IPS-11a (cell line): ENCODE results near the gene TMEM69.
"Not testable (repeated sequence)": the region's sequence is repeated elsewhere in the genome, so short reads cannot be mapped to it uniquely, and the experiment has no call there.

Experiments
- H3K4me3 ChIP-seq: one replicate; pipeline ENCODE4 v1.5.1; 2013; ENCODE audit warnings: low read depth, low read length, control low read depth

Gene TMEM69

DNA sequence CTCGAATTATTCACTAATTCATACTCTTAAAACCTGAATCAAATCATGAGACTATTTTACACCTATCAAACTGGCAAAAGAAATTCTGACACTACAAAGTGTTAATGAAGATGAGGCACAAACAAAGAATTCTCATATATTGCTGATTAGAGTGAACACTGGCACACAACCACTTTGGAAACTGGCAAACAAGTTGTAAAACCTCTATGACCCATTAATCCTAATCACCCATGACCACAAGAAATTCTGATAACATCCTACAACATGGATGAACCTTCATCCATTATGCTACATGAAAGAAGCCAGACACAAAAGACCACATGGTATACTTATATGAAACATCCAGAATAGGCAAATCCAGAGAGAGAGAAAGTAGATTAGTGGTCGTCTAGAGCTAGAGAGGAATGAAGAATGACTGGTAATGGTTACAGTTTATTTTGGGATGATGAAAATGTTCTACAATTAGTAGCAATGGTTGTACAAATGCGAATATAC, 10.2 kb upstream of the TMEM69 start:
- no peak overlapping the region for H3K4me3 ChIP-seq

DNA sequence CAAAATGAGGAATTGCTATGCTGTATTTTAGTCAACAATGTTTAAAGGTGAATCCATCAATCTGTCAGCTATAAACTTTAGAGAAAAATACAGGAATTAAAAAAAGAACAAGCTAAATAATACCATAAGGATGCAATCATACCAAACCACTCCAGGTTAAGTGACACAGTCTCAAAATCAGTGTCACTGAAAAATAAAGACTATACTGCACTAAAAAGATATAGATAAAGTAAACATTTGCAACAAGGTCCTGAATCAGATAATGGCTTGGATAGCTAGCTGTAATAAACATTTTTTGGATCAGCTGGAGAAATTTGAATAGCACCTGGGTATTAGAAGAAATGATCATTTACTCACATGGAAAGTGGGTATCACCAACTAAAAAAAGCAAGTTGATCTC, 9.5 kb upstream of the TMEM69 start:
- H3K4me3 ChIP-seq, result no peak overlapping the region

DNA sequence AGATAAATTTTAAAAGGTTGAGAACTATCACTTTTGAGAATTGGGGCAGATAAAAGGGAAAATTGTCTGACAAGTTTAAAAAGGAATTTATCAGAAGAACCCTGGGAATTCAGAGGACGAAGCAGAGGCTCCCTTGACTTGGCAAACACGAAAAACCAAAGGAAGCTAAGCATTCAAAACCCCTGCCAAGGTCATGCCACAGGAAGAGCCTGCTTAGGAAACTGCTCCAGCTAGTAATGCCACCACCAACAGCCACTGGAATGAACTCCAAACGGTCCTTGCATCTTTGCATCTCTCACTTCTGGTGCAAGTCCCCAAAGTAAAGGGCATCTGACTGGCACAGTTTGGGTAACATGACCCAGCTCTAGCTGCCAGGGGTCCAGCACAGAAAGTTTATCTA, 8.9 kb upstream of the TMEM69 start:
- H3K4me3 ChIP-seq, result no peak overlapping the region

DNA sequence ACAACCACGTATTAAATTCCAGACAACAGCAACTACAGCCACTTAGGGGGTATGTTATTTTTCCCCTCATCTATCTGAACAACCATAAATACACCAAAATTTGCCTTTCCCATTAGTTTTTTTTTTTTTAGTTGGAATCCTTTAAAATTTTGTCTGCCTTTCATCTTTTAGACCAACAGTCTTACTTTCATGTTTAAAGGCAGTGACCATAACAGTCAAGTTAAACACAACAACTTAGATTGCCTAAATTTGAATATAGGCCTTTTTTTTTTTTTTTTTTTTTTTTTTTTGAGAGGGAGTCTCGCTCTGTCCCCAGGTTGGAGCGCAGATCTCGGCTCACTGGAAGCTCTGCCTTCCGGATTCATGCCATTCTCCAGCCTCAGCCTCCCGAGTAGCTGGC, 5.0 kb upstream of the TMEM69 start:
- H3K4me3 ChIP-seq, result no peak overlapping the region

DNA sequence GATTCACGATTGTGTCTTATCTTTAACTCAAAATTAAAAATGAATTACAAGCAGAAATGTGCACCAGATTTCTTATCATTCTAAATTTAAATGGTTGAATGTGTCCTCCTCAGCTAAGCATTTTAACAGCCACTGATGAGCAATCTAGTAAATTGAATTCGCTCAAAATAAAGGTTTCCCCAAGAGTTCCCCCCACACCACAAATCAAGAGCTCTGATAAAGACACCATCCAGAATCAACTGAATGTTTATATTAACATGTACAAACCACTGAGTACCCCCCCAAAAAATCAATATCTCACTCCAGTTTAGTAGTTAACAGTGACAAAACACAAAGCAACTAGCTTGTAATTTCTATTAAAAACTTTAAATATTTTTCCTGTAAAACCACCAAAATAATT, 3.6 kb upstream of the TMEM69 start:
- H3K4me3 ChIP-seq, result peak overlapping the region; percentile 96

DNA sequence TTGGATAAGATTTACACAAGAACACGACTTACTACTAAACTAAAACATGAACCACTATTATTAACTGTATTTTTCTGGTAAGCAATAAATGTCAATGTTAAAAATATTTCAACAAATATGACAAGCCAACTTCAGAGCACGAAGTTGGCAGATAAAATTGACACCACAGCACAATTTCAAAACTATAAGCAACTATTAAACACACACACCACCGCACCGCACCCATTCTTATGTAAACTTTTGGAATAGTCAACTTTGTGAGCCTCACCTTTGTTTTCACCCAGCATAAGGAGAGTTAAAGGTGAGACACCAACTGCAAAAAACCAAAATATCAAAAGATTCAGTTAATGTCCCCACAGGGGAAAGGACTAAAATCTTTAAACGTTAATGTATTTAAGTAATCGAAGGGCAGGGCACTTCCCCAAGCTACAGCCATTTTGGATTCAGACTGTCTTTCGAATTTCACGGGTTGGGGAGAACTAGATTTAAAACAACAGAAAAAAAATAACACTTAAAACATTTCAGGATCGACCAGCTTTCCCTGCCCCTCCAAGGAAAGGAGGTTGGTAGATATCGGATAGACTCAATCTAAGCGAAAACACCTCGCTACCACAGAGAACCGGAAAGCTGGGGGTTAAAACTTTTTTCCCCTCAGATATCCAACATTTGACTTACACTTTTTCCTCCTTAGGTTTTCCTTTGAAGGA, 2.5 kb upstream of the TMEM69 start:
- H3K4me3 ChIP-seq, result peak overlapping the region; percentile 96

DNA sequence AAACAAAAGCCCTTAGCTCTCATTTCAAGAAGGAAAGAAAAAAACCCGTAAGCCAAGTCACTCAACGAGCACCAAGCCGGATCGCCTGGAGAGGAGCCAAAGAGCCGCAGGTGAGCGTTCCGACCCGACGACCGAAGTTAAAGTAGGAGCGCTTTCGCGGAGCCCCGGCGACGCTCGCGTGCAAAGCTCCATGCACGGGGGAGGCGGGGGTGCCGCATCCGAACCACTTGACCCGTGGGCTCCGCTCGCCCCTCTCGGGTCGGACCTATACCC, 2.0 kb upstream of the TMEM69 start:
- peak overlapping the region; percentile 96 for H3K4me3 ChIP-seq

DNA sequence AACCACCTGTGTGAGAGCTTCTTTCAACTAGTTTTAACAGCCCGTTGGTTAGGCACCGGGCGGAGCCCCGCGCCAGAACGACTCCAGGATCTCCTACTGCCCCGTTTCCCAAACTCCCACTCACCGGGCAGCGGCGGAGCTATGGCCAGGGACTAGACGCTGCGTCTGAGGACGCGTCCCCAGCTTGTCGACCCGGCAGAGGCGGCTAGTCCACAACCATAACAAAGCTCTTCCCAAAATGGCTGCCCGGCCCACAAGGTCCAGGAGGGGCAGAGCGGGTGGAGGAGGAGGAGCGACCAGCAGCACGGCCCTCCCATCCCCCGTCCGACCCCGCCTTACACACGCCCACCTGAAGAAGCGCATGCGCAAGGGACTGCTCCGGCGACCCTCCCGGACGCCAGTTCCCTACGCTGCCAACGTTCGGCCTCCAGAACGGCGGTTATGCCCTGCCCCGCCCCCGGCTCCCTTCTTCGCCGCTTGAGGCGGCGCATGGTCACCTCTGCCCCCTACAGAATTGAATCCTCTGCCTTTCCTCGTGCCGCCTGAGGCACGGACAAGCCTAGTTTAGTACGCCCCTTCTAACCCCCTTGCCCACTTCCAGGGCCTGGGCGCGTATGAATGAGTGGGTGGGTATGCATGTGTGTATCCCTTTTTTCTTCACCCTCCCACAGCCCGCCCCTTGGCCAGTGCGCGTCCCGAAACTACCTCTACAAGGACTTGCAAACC, 1.5 kb upstream of the TMEM69 start, which contains the start of gene GPBP1L1:
Gene GPBP1L1, minus strand, starts transcription at position 246 of the 726 bp plus-strand sequence. CDS start 27,446 bp downstream, outside the sequence.
- H3K4me3 ChIP-seq, result peak within 1 kb of the TSS; percentile 96

DNA sequence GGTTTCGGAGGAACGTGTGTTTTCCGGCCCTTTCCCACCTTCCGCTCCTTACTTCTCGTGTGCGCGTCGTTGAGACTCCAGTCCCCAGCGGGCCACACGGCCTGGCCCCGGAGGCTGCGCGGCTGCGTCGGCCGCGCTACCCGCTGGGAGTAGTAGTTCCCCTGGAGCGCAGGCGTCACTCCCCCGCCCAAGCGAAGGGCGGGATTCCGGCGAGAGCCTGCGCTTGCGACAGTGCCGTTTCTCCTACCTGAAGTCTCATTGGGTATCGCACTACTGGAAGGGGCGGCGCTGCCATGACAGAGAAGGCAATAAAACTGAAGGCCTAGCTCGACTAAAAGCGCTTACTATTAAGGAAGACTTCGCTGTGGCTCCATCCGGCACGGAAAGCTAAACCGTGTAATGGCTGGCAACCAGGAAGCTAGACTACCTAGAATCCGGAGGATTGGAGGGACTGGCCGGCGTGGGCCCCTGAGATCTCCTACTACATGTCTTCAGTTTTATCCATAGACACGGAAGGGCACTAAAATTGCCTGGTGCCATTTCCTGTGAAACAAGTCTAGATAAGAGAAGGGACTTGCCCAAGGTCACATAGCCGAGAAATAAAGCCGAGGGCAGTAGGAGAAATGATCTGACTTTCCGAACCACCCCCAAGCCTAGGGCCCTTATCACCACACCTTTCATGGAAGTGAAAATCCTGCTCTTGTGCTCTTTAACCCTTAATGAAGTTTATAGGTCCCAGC, 797 bp upstream of the TMEM69 start:
- peak overlapping the region; percentile 96 for H3K4me3 ChIP-seq

DNA sequence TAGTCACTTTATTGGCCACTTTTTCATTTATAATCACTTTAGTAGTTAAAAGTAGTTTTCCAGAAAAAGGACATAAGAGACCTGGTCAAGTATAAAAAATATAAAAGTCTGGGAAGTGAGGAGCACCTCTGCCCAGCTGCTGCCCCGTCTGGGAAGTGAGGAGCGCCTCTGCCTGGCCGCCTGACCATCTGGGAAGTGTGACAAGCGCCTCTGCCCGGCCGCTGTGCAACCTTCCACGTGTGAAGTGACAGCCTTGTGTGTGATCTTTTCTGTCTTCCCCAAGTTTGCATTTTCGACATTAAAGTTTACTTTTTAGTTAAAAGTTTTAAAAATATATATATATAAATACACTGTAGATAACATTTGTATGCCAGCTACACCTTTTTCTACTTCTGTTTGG, 5.8 kb downstream of the TMEM69 start:
- not testable (repeated sequence) for H3K4me3 ChIP-seq

DNA sequence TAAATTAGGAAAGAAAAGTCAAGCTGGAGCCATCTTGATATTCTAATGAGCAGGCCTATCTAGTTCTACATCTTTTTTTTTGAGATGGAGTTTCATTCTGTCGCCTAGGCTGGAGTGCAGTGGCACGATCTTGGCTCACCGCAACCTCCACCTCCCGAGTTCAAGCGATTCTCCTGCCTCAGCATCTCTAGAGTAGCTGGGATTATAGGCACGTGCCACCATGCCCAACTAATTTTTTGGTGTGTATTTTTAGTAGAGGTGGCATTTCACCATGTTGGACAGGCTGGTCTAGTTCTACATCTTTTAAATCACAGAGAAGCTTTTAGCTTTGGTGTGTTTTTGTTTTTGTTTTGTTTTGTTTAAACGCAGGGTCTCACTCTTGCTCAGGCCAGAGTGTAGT, 6.8 kb downstream of the TMEM69 start:
- no peak overlapping the region for H3K4me3 ChIP-seq

DNA sequence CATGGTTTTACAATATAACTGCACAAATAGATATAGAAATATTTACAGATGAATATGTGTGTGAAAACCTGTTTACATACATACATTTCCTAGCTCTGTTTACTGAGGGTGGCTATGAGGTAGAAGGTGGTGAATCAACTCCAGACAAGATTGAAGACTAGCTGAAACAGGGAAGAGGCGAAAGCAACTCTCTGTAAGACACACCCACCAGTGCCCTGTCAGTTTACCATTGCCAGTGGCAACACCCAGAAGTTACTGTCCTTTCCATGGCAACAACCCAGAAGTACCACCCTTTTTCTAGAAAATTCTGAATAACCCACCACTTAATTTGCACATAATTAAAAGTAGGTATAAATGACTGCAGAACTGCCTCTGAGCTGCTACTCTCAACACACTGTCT, 16.7 kb downstream of the TMEM69 start:
- no peak overlapping the region for H3K4me3 ChIP-seq

DNA sequence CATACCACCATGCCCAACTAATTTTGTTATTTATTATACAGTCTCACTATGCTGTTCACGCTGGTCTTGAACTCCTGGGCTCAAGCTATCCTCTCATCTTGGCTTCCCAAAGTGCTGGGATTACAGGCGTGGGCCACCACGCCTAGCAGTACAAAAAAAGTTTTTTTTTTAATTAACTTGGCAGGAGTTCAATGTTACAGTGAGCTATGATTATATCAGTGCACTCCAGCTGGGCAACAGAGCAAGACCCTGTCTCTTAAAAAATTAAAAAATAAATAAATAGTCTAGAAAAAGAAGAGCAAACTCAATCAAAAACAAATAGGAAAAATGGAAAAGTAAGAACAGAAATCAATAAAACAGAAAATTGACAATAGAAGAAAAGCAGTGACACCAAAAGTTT, 25.7 kb downstream of the TMEM69 start:
- no peak overlapping the region for H3K4me3 ChIP-seq

DNA sequence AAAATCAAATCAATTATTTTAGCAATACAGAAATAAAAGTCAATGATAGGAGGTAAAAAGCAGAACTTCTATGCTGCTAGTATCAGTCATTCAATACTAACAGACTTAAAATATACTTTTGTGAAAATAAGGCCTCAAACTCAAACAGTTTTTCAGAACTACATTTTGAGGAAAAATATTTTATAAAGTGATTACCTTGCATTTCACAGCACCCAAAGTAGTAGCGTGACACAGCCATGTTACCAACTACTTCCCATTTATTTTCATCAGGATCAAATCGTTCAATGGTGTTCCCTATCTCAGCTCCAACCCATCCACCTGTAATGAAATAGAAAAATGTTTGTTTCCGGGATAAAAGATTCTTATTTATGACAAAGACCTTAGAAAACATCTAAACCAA, 28.7 kb downstream of the TMEM69 start:
- no peak overlapping the region for H3K4me3 ChIP-seq

DNA sequence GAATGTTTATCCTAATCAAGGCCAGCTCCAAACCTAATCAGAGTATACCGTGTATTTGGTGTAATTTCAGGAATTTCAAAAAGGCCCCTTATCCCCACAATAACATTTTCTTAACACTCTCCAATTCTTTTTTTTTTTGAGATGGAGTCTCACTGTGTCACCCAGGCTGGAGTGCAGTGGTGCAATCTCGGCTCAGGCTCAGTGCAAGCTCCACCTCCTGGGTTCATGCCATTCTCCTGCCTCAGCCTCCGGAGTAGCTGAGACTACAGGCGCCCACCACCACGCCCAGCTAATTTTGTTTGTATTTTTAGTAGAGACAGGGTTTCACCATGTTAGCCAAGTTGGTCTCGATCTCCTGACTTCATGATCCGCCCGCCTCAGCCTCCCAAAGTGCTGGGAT, 29.4 kb downstream of the TMEM69 start:
- H3K4me3 ChIP-seq, result not testable (repeated sequence)

DNA sequence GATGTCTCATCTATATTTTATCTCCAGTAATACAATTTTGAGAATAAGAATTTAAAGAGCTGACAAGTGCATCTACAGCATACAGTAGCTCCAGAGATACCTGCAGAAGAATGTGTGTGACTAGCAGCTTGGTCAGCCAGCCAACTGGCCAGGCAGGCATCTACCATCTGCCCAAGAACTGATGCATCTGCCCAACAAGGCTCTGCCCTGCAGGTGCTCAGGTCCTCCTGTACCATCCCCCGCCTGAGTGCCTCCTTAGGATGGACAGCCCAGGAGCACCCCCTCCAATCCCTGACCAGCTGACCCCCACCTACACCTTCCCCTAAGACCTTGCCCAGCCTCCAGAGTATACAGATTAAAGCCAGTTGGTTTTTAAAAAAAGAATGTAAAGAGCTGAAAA, 30.3 kb downstream of the TMEM69 start:
- no peak overlapping the region for H3K4me3 ChIP-seq

DNA sequence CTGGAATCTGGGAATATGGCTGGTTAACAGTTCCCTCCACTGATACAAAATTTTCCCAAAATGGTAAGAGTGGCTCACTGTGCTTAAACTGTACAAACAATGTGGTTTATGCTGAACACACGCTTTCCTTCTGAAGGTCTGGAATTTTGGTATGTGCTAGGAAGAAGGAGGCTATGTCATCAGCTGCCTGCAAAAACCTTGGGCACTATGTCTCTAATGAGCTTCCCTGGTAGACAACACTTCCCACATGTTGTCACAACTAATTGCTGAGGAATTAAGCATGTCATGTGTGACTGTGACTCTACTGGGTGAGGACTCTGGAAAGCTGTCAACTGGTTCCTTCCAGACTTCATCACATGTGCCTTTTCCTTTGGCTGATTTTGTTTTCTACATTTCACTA, 33.2 kb downstream of the TMEM69 start:
- no peak overlapping the region for H3K4me3 ChIP-seq

DNA sequence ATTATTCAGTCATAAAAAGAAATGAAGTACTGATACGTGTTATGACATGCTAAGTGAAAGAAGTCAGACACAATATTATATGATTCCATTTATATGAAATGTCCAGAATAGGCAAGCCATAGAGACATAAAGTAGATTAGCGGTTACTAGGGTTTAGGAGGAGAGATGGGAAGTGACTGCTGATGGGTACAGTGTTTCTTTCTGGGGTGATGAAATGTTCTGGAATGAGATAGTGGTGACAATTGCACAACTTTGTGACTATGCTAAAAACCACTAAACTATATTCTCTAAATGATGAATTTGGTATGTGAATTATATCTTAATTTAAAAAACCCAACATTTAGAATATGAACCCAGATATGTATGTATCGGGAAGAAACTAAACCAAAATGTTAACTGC, 34.8 kb downstream of the TMEM69 start:
- no peak overlapping the region for H3K4me3 ChIP-seq

DNA sequence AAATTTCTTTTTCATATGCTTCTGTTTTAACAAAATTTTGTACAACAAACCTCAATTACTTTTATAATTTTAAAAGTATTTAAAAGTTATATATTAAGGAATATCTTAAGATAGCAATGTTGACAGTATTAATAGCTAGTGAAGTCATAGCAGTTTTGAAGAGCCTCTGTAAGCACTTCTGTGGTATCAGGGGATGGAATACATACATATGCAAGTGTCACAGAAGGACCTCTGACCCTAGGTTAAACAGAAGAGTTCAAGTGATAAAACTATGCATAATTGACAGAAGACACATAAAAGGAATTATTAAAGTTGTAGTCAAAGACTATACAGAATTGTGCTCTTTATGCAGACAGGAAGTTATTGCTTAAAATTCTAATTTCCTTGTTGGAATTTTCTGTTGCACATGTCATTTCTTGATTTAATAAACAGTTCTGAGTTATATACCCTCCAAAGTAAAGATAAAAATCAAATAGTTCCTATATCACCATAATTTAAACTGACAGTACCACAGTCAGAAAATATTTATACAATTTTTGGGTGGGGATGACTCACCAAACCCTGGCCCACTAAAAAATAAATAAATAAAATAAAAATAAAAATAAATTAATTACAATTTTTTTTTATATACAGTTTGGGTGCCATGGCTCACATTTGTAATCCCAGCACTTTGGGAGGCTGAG, 35.4 kb downstream of the TMEM69 start:
- H3K4me3 ChIP-seq, result no peak overlapping the region

DNA sequence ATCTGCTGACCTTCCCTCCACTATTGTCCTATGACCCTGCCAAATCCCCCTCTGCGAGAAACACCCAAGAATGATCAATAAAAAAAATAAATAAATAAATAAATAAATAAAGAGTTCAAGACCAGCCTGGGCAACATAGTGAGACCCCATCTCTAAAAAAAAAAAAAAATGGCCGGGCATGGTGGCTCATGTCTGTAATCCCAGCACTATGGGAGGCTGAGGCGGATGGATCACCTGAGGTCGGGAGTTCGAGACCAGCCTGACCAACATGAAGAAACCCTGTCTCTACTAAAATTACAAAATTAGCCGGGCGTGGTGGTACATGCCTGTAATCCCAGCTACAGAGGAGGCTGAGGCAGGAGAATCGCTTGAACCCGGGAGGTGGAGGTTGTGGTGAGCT, 38.0 kb downstream of the TMEM69 start:
- not testable (repeated sequence) for H3K4me3 ChIP-seq

DNA sequence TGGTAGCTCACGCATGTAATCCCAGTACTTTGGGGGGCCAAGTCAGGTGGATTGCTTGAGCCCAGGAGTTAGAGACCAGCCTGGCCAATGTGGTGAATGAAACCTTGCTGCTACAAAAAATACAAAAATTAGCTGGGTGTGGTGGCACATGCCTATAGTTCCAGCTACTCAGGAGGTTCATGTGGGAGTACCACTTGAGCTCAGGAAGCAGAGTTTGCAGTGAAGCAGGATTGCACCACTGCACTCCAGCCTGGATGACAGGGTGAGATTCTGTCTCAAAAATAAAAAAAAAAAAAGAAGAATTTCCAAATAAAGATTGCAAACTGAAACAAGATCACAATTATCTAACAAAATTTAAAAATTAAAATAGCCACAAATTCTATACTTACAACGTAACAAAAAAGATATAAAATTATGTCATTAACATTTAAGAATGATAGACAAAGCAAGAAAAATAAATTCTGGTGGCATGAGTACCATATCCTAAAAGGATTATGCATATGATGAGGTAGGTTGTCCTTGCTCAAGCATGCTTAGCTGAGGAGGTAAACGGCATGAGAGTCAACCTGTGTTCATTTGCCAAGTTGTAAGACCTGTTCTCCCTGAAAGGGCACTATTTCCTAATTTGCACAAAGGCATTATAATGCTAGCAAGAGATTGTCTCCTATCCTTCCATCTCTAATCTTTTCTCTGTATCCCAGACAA, 42.2 kb downstream of the TMEM69 start:
- no peak overlapping the region for H3K4me3 ChIP-seq
